ENCODE measurements around the gene RNPC3.

DNA sequence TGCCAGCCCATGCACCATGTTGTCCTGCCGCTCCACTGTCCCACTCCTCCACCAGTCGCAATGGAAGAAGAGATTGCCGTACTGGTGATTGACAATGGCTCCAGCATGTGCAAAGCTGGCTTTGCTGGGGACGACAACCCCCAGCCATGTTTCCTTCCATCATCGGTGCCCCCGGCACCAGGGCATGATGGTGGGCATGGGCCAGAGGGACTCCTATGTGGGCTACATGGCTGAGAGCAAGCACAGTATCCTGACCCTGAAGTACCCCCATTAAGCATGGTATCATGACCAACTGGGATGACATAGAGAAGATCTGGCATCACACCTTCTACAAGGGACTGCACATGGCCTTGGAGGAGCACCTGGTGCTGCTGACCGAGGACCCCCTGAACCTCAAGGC lies 44.0 kb downstream of the RNPC3 start:
- no peak for TF ChIP-seq GLI4 (tag by site-specific recombination; IDR thresholded peaks at IDR 0.05)
- TF ChIP-seq ZNF501 (tag by site-specific recombination; IDR thresholded peaks at IDR 0.05), result no peak
- TF ChIP-seq ZNF132 (tag by site-specific recombination; IDR thresholded peaks at IDR 0.05; ENCODE audit: borderline replicate concordance), result no peak
- TF ChIP-seq, protein P1, sequence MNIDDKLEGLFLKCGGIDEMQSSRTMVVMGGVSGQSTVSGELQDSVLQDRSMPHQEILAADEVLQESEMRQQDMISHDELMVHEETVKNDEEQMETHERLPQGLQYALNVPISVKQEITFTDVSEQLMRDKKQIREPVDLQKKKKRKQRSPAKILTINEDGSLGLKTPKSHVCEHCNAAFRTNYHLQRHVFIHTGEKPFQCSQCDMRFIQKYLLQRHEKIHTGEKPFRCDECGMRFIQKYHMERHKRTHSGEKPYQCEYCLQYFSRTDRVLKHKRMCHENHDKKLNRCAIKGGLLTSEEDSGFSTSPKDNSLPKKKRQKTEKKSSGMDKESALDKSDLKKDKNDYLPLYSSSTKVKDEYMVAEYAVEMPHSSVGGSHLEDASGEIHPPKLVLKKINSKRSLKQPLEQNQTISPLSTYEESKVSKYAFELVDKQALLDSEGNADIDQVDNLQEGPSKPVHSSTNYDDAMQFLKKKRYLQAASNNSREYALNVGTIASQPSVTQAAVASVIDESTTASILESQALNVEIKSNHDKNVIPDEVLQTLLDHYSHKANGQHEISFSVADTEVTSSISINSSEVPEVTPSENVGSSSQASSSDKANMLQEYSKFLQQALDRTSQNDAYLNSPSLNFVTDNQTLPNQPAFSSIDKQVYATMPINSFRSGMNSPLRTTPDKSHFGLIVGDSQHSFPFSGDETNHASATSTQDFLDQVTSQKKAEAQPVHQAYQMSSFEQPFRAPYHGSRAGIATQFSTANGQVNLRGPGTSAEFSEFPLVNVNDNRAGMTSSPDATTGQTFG (tag by site-specific recombination; IDR thresholded peaks at IDR 0.05; ENCODE audit: borderline replicate concordance), result no peak
- TF ChIP-seq ZNF266 (tag by site-specific recombination; IDR thresholded peaks at IDR 0.05; ENCODE audit: low read depth), result no peak
- TF ChIP-seq ZNF114 (tag by site-specific recombination; IDR thresholded peaks at IDR 0.05), result no peak
- TF ChIP-seq, protein P2, sequence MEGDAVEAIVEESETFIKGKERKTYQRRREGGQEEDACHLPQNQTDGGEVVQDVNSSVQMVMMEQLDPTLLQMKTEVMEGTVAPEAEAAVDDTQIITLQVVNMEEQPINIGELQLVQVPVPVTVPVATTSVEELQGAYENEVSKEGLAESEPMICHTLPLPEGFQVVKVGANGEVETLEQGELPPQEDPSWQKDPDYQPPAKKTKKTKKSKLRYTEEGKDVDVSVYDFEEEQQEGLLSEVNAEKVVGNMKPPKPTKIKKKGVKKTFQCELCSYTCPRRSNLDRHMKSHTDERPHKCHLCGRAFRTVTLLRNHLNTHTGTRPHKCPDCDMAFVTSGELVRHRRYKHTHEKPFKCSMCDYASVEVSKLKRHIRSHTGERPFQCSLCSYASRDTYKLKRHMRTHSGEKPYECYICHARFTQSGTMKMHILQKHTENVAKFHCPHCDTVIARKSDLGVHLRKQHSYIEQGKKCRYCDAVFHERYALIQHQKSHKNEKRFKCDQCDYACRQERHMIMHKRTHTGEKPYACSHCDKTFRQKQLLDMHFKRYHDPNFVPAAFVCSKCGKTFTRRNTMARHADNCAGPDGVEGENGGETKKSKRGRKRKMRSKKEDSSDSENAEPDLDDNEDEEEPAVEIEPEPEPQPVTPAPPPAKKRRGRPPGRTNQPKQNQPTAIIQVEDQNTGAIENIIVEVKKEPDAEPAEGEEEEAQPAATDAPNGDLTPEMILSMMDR (tag by site-specific recombination; IDR thresholded peaks at IDR 0.05), result no peak
- TF ChIP-seq ZNF10 (tag by site-specific recombination; IDR thresholded peaks at IDR 0.05), result no peak
- TF ChIP-seq ZNF138 (tag by site-specific recombination; IDR thresholded peaks at IDR 0.05; ENCODE audit: borderline replicate concordance), result no peak
- no peak for TF ChIP-seq ZNF548 (tag by site-specific recombination; IDR thresholded peaks at IDR 0.05)

All from HEK293 (cell line).